ENCODE data around the gene CCDC14.
"Not testable (repeated sequence)": the region's sequence is repeated elsewhere in the genome, so short reads cannot be mapped to it uniquely, and the experiment has no call there.

- TF ChIP-seq POLR2A (IDR thresholded peaks at IDR 0.05; ENCODE audit: low read depth, low read length); POLR2AphosphoS5 (IDR thresholded peaks at IDR 0.05; ENCODE audit: low read depth, low read length); TAF1 (IDR thresholded peaks at IDR 0.05; ENCODE audit: borderline replicate concordance, low read depth, low read length): not testable (repeated sequence)
Observed at GRCh38 chr3:124001366-124001765, 40.3 kb upstream of the CCDC14 start.
